ENCODE results near the gene PROKR2. TPM values are rescaled to one million over a fixed set of nuclear protein-coding genes. Genes with fewer than 3 reads are reported as not detected.

PROKR2 gene
- total and polyA plus RNA-seq, 9 of the 15 experiments (the other 6 are each of a cell fraction or from before 2014, with no cell fraction given), result not detected

GRCh38 chr20:5327356-5327755 lies 10.6 kb upstream of the PROKR2 start:
- no peaks in the 10 kb centered on the region; a peak in 2 of 5 replicates for H3K27me3 ChIP-seq (ENCODE audit: control insufficient read depth in 2 of 2, insufficient read depth in 2 of 2, low read length in 2 of 2)
- intact Hi-C loops (cut with micrococcal nuclease) (no loop called here), in situ Hi-C loops (cut with MboI) (no loop called here)
- H3K79me2 ChIP-seq (ENCODE audit: control insufficient read depth, insufficient read depth, low read length), result no peaks in the 10 kb centered on the region
- no peak for DNase-seq (ENCODE audit: extremely low read depth in 1 of 4, low spot score in 3 of 4)
- no peaks in the 10 kb centered on the region for H3K9me1 ChIP-seq (ENCODE audit: control insufficient read depth, insufficient read depth, low read length)
- no TSS peak for BruUV-seq (replicated peaks)
- no peak overlapping the region for H3K4me2 ChIP-seq (ENCODE audit: insufficient read depth, low read length)
- ChIA-PET POLR2A (no interaction called here), CTCF (ENCODE audit: low intra/inter-chr PET ratio) (no interaction called here)
- no peak overlapping the region for H2AFZ ChIP-seq (ENCODE audit: low read depth, low read length)
- H3K4me1 ChIP-seq (replicated peaks in 1 of 2; ENCODE audit: control insufficient read depth in 2 of 2, insufficient read depth in 2 of 2, low read length in 2 of 2), result no peaks in the 10 kb centered on the region
- H3K4me3 ChIP-seq, result no peak overlapping the region
- H3K27ac ChIP-seq (ENCODE audit: extremely low read depth, low read depth, low read length), result no peak overlapping the region
- H3K9me3 ChIP-seq (replicated peaks; ENCODE audit: control insufficient read depth, insufficient read depth, low read depth, low read length), result no peaks in the 10 kb centered on the region
- WGBS (ENCODE audit: insufficient coverage, low coverage, missing lambda C conversion rate), result 0% methylated on average over 3 of the region's 3 CpGs
- no peaks in the 10 kb centered on the region for H4K20me1 ChIP-seq (replicated peaks; ENCODE audit: control insufficient read depth, insufficient read depth, low read length)
- no peaks in the 10 kb centered on the region for H3K36me3 ChIP-seq (ENCODE audit: control insufficient read depth, insufficient read depth, low read length)
- no peak overlapping the region for H3K9ac ChIP-seq (ENCODE audit: insufficient read depth in 1 of 2, low read depth in 2 of 2, low read length in 2 of 2)
- ATAC-seq, result no peak
- no peak for FAIRE-seq
- no peak for TF ChIP-seq MEF2D (tag; conservative IDR thresholded peaks at IDR 0.05; ENCODE audit: low read depth)
- no peak for TF ChIP-seq TAF15 (IDR thresholded peaks at IDR 0.05; ENCODE audit: low read depth, low read length)
- TF ChIP-seq NCOA2 (IDR thresholded peaks at IDR 0.05; ENCODE audit: partially characterized antibody in 2 of 2), result no peak
- TF ChIP-seq, protein P1, sequence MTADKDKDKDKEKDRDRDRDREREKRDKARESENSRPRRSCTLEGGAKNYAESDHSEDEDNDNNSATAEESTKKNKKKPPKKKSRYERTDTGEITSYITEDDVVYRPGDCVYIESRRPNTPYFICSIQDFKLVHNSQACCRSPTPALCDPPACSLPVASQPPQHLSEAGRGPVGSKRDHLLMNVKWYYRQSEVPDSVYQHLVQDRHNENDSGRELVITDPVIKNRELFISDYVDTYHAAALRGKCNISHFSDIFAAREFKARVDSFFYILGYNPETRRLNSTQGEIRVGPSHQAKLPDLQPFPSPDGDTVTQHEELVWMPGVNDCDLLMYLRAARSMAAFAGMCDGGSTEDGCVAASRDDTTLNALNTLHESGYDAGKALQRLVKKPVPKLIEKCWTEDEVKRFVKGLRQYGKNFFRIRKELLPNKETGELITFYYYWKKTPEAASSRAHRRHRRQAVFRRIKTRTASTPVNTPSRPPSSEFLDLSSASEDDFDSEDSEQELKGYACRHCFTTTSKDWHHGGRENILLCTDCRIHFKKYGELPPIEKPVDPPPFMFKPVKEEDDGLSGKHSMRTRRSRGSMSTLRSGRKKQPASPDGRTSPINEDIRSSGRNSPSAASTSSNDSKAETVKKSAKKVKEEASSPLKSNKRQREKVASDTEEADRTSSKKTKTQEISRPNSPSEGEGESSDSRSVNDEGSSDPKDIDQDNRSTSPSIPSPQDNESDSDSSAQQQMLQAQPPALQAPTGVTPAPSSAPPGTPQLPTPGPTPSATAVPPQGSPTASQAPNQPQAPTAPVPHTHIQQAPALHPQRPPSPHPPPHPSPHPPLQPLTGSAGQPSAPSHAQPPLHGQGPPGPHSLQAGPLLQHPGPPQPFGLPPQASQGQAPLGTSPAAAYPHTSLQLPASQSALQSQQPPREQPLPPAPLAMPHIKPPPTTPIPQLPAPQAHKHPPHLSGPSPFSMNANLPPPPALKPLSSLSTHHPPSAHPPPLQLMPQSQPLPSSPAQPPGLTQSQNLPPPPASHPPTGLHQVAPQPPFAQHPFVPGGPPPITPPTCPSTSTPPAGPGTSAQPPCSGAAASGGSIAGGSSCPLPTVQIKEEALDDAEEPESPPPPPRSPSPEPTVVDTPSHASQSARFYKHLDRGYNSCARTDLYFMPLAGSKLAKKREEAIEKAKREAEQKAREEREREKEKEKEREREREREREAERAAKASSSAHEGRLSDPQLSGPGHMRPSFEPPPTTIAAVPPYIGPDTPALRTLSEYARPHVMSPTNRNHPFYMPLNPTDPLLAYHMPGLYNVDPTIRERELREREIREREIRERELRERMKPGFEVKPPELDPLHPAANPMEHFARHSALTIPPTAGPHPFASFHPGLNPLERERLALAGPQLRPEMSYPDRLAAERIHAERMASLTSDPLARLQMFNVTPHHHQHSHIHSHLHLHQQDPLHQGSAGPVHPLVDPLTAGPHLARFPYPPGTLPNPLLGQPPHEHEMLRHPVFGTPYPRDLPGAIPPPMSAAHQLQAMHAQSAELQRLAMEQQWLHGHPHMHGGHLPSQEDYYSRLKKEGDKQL (CRISPR knock-in tag; IDR thresholded peaks at IDR 0.05; ENCODE audit: borderline replicate concordance), result no peak
